IMR-90 (cell line): ENCODE data around the gene PCBP3. TPM values are rescaled to one million over a fixed set of nuclear protein-coding genes. Genes with fewer than 3 reads are reported as not detected.

Experiments used
- ATAC-seq: fragments of 200-7000 bp; cut with Tn5 transposase; 2 replicates; pipeline ENCODE4 v1.9.1; 2020; ENCODE audit warnings: low read depth, mild to moderate bottlenecking, moderate library complexity
- BruUV-seq: library from RNA; stranded (reverse); fragments of 400-500 nt; replicated peaks from 2 replicates; lab custom pipeline; 2021; lab: Mats Ljungman, UMichigan
- CTCF ChIA-PET: fragments of 300-600 bp; formaldehyde crosslinking; extraction: SDS; loops from one replicate; lab custom pipeline; 2021; ENCODE audit warnings: antibody characterized with exemption; lab: Yijun Ruan, JAX
- POLR2A ChIA-PET: fragments of 300-600 bp; sonication (Branson Sonifier 250); formaldehyde crosslinking; loops from one replicate; lab custom pipeline; 2022; ENCODE audit warnings: antibody characterized with exemption; ENCODE audit not compliant: unreplicated experiment; lab: Charles Lee
- DNase-seq: peaks from one replicate; pipeline ENCODE4 v3.0.0; 2013
- H2AFZ ChIP-seq: replicated peaks from 2 replicates; pipeline ENCODE3; 2013; ENCODE audit warnings: low read length, mild to moderate bottlenecking; ENCODE audit not compliant: poor library complexity
- H2AK5ac ChIP-seq: 2 replicates; pipeline ENCODE4 v1.6.1; 2013; ENCODE audit warnings: low read depth, low read length, inconsistent platforms
- H2AK9ac ChIP-seq: replicated peaks from 2 replicates; pipeline ENCODE3; 2013; ENCODE audit warnings: mild to moderate bottlenecking, low read depth, low read length, moderate library complexity; ENCODE audit not compliant: poor library complexity
- H2BK120ac ChIP-seq: 2 replicates; pipeline ENCODE4 v1.6.1; 2013; ENCODE audit warnings: low read depth, low read length, inconsistent platforms
- H2BK15ac ChIP-seq: 3 replicates; pipeline ENCODE4 v1.6.1; 2013; ENCODE audit warnings: low read depth, low read length, inconsistent platforms
- H2BK20ac ChIP-seq: 2 replicates; pipeline ENCODE4 v1.6.1; 2013; ENCODE audit warnings: low read depth, mild to moderate bottlenecking, inconsistent platforms, low read length, moderate library complexity
- H2BK5ac ChIP-seq: 2 replicates; pipeline ENCODE4 v1.6.1; 2013; ENCODE audit warnings: mild to moderate bottlenecking, low read depth, low read length, inconsistent platforms; ENCODE audit not compliant: poor library complexity, severe bottlenecking
- H3K14ac ChIP-seq: replicated peaks from 2 replicates; pipeline ENCODE4 v1.6.1; 2013; ENCODE audit warnings: low read depth, low read length, inconsistent platforms
- H3K18ac ChIP-seq: 2 replicates; pipeline ENCODE4 v1.6.1; 2013; ENCODE audit warnings: low read depth, low read length, control low read depth
- H3K23ac ChIP-seq: 2 replicates; pipeline ENCODE4 v1.6.1; 2013; ENCODE audit warnings: low read depth, low read length, inconsistent platforms
- H3K27ac ChIP-seq: 2 replicates; pipeline ENCODE4 v1.5.1; 2013; ENCODE audit warnings: mild to moderate bottlenecking, control low read depth, low read length; ENCODE audit not compliant: insufficient read depth
- H3K27me3 ChIP-seq: 2 replicates; pipeline ENCODE4 v1.6.1; 2013; ENCODE audit warnings: low read length; ENCODE audit not compliant: control insufficient read depth, insufficient read depth
- H3K36me3 ChIP-seq: 2 replicates; pipeline ENCODE4 v1.6.1; 2013; ENCODE audit warnings: low read length, mixed read lengths; ENCODE audit not compliant: control insufficient read depth, insufficient read depth
- H3K4ac ChIP-seq: 2 replicates; pipeline ENCODE4 v1.6.1; 2013; ENCODE audit warnings: low read depth, low read length, inconsistent platforms
- H3K4me1 ChIP-seq: 2 replicates; pipeline ENCODE4 v1.6.1; 2013; ENCODE audit warnings: low read length, mixed read lengths; ENCODE audit not compliant: control insufficient read depth, insufficient read depth
- H3K4me2 ChIP-seq: 2 replicates; pipeline ENCODE4 v1.6.1; 2013; ENCODE audit warnings: low read depth, mild to moderate bottlenecking, control low read depth, low read length, moderate library complexity
- H3K4me3 ChIP-seq: 2 replicates; pipeline ENCODE4 v1.5.1; 2013; ENCODE audit warnings: low read depth, mild to moderate bottlenecking, control low read depth, low read length, moderate library complexity; ENCODE audit not compliant: insufficient read depth
- H3K56ac ChIP-seq: 2 replicates; pipeline ENCODE4 v1.6.1; 2013; ENCODE audit warnings: low read length, inconsistent platforms; ENCODE audit not compliant: insufficient read depth; ENCODE audit errors: extremely low read depth
- H3K79me1 ChIP-seq, 2 experiments: 2 replicates each; pipeline ENCODE4 v1.6.1; 2013; ENCODE audit warnings: low read length in 2 of 2, inconsistent platforms in 1 of 2, low read depth in 1 of 2
- H3K9ac ChIP-seq: 2 replicates; pipeline ENCODE4 v1.6.1; 2013; ENCODE audit warnings: low read depth, low read length, control low read depth
- H3K9me1 ChIP-seq: 2 replicates; pipeline ENCODE4 v1.6.1; 2013; ENCODE audit warnings: low read length, inconsistent platforms; ENCODE audit not compliant: insufficient read depth
- H3K9me3 ChIP-seq: 2 replicates; pipeline ENCODE4 v1.6.1; 2013; ENCODE audit warnings: low read length; ENCODE audit not compliant: control insufficient read depth, insufficient read depth
- H4K20me1 ChIP-seq: 2 replicates; pipeline ENCODE4 v1.6.1; 2013; ENCODE audit warnings: low read length, inconsistent platforms; ENCODE audit not compliant: insufficient read depth
- H4K5ac ChIP-seq: 2 replicates; pipeline ENCODE4 v1.6.1; 2013; ENCODE audit warnings: mild to moderate bottlenecking, low read depth, low read length, control low read depth
- H4K8ac ChIP-seq, 2 experiments: 2 replicates each; pipeline ENCODE4 v1.6.1; 2013; ENCODE audit warnings: low read depth in 2 of 2, low read length in 2 of 2, control low read depth in 1 of 2, inconsistent platforms in 1 of 2
- H4K91ac ChIP-seq: 2 replicates; pipeline ENCODE4 v1.6.1; 2013; ENCODE audit warnings: low read depth, low read length, inconsistent platforms; ENCODE audit not compliant: insufficient read depth
- BHLHE40 ChIP-seq: fragments of 150-350 bp; IDR thresholded peaks from 2 replicates; pipeline ENCODE4 v1.6.1; 2016; ENCODE audit warnings: mild to moderate bottlenecking, low read depth, low read length
- CEBPB ChIP-seq: IDR thresholded peaks from 2 replicates; pipeline ENCODE4 v1.6.1; 2012; ENCODE audit warnings: low read depth, low read length, improper control_type of control experiment
- CHD1 ChIP-seq: IDR thresholded peaks from 2 replicates; pipeline ENCODE4 v1.6.1; 2012; ENCODE audit warnings: low read depth, low read length, improper control_type of control experiment
- MAFK ChIP-seq: IDR thresholded peaks from 2 replicates; pipeline ENCODE4 v1.6.1; 2012; ENCODE audit warnings: low read depth, low read length, improper control_type of control experiment
- MAZ ChIP-seq: IDR thresholded peaks from 2 replicates; pipeline ENCODE4 v1.6.1; 2012; ENCODE audit warnings: low read depth, mild to moderate bottlenecking, low read length, improper control_type of control experiment, moderate library complexity, borderline replicate concordance
- POLR2A ChIP-seq: IDR thresholded peaks from 2 replicates; pipeline ENCODE4 v1.6.1; 2012; ENCODE audit warnings: mild to moderate bottlenecking, low read depth, low read length
- RFX5 ChIP-seq: IDR thresholded peaks from 2 replicates; pipeline ENCODE4 v1.8.0; 2012; ENCODE audit warnings: low read depth, mild to moderate bottlenecking, low read length, moderate library complexity
- WGBS, 2 experiments: methylation state at CpG; one replicate each; pipeline versions ENCODE4 v1.1.5 to v1.1.7; 2013; ENCODE audit warnings: missing lambda C conversion rate in 2 of 2; ENCODE audit not compliant: insufficient read length in 1 of 2; ENCODE audit errors: extremely low coverage in 2 of 2; 5-methylcytosine and 5-hydroxymethylcytosine counted together
- dilution Hi-C: fragments of 300-500 bp; cut with HindIII; formaldehyde crosslinking; loops from one replicate; pipeline ENCODE4 v1.14.3; 2018; ENCODE audit warnings: low sequenced_read_pairs; ENCODE audit not compliant: unreplicated experiment
- in situ Hi-C: fragments of 300-500 bp; cut with MboI; formaldehyde crosslinking; loops from 3 replicates; pipeline ENCODE4 v1.14.3; 2019; ENCODE audit warnings: low sequenced_read_pairs, inconsistent platforms, mixed read lengths
- intact Hi-C: fragments of 100-400 bp; cut with micrococcal nuclease; formaldehyde crosslinking; loops from 2 replicates; pipeline ENCODE4 v1.10.0; 2022
- polyA plus RNA-seq, 3 experiments: library from polyadenylated mRNA; depleted of rRNA; stranded (reverse); fragments of >200 nt; gene quantifications; 2 replicates each; pipeline ENCODE4 v1.2.3, GENCODE V29; 2012; ENCODE audit warnings: low replicate concordance in 1 of 3
- total RNA-seq: library from RNA; depleted of rRNA; stranded (reverse); fragments of >200 nt; gene quantifications from 2 replicates; pipeline ENCODE4 v1.2.3, GENCODE V29; 2012
- TF ChIP-seq, protein P1 (sequence below): fragments of 150-350 bp; IDR thresholded peaks from 2 replicates; pipeline ENCODE4 v1.6.1; 2017; ENCODE audit warnings: mild to moderate bottlenecking, antibody characterized with exemption, low read length, low read depth

Gene PCBP3
- total and polyA plus RNA-seq, 2 of the 4 experiments (the other 2 are of a cell fraction), result 2.9 to 3.9 TPM

DNA sequence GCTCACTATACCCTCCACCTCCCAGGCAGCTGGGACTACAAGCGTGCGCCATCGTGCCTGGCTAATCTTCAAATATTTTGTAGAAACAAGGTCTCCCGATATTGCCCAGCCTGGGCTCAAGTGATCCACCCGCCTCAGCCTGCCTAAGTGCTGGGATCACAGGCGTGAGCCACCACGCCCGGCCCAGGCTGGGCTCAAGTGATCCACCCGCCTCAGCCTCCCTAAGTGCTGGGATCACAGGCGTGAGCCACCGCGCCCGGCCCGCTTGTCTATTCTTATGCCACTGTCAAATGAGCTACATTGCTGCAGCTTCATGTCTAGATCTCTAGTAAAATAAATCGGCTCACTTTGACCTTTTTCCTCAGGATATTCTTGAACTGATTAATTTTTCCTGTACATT lies 230.3 kb downstream of the PCBP3 start:
- H2AK9ac ChIP-seq, result no peak overlapping the region
- H3K4me2 ChIP-seq, result no peak overlapping the region
- POLR2A ChIA-PET, result no interaction called here
- H2AFZ ChIP-seq, result no peak overlapping the region
- no peaks in the 10 kb centered on the region for H3K9me3 ChIP-seq
- H2AK5ac ChIP-seq, result peak overlapping the region; percentile 89
- H3K36me3 ChIP-seq, result no peaks in the 10 kb centered on the region
- no peak overlapping the region for H3K18ac ChIP-seq
- H3K4me3 ChIP-seq, result no peak overlapping the region
- H3K79me1 ChIP-seq, result peaks cover 0 to 29% of the 10 kb centered on the region in 2 experiments; a peak in 2 of 4 replicates
- intact Hi-C loops, result loop anchor here (2.0 kb wide), 1 partner anchor 41 kb away; no protein-coding TSS in a partner anchor
- peak overlapping the region; percentile 66 for H2BK15ac ChIP-seq
- DNase-seq (no peak), ATAC-seq (no peak)
- no TSS peak for BruUV-seq
- H3K23ac ChIP-seq, result no peak overlapping the region
- dilution Hi-C loops, result no loop called here
- peak overlapping the region; percentile 100 for H2BK120ac ChIP-seq
- H4K91ac ChIP-seq, result peak overlapping the region; percentile 88
- H4K20me1 ChIP-seq, result no peaks in the 10 kb centered on the region
- 97% methylated on average over 6 of the region's 15 CpGs; no CpG with 5 or more reads in 1 of the 2 experiments for WGBS, 2 experiments
- TF ChIP-seq CEBPB (no peak), BHLHE40 (no peak), MAZ (no peak), MAFK (no peak), RFX5 (no peak), POLR2A (no peak), CHD1 (no peak)
- TF ChIP-seq, protein P1, sequence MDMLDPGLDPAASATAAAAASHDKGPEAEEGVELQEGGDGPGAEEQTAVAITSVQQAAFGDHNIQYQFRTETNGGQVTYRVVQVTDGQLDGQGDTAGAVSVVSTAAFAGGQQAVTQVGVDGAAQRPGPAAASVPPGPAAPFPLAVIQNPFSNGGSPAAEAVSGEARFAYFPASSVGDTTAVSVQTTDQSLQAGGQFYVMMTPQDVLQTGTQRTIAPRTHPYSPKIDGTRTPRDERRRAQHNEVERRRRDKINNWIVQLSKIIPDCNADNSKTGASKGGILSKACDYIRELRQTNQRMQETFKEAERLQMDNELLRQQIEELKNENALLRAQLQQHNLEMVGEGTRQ, result no peak
- no peaks in the 10 kb centered on the region for H3K27me3 ChIP-seq
- H3K14ac ChIP-seq, result peak overlapping the region; percentile 40
- no peak overlapping the region; the same call in 1 of the 2 replicates for H3K27ac ChIP-seq
- no peak overlapping the region for H3K56ac ChIP-seq
- H4K5ac ChIP-seq, result peak overlapping the region; percentile 21; the same call in 1 of the 2 replicates
- peak overlapping the region in 1 of 2 experiments; percentile 41; a peak in 3 of 4 replicates for H4K8ac ChIP-seq
- H2BK20ac ChIP-seq, result peak overlapping the region; percentile 89
- peaks cover 43% of the 10 kb centered on the region for H3K4me1 ChIP-seq
- H2BK5ac ChIP-seq, result peak overlapping the region; percentile 100
- CTCF ChIA-PET, result interaction anchor here (1.3 kb wide), 1 partner anchor 26 kb away, joined by 3 read pairs; no protein-coding TSS in a partner anchor
- peaks cover 41% of the 10 kb centered on the region for H3K9me1 ChIP-seq
- H3K4ac ChIP-seq, result peak overlapping the region; percentile 100
- no peak overlapping the region for H3K9ac ChIP-seq
- in situ Hi-C loops, result no loop called here
